ENCODE results near the gene RPL27A. TPM values are rescaled to one million over a fixed set of nuclear protein-coding genes. Genes with fewer than 3 reads are reported as not detected.

Gene RPL27A
- 1,000 to 10,000 TPM in 3 of 4 donors, 100 to 1,000 TPM in 1; 913 to 2,100 (median 1,383) TPM for total RNA-seq

GRCh38 chr11:8682303-8683114, at the start of gene RPL27A, which contains the start of gene TRIM66:
Gene RPL27A, plus strand, starts transcription at chr11:8682792. Its CDS starts 22 bp downstream, at chr11:8682814.
Gene TRIM66, minus strand, starts transcription at chr11:8682665. Its CDS starts 10,391 bp downstream, at chr11:8672274.
- H3K4me3 ChIP-seq (ENCODE audit: low read depth, poor library complexity, severe bottlenecking), result peak within 1 kb of the TSS; percentile 100
- peak in 1 of 2 donors; percentile 97 for TF ChIP-seq POLR2A (IDR thresholded peaks at IDR 0.05)
- TF ChIP-seq, protein P1, sequence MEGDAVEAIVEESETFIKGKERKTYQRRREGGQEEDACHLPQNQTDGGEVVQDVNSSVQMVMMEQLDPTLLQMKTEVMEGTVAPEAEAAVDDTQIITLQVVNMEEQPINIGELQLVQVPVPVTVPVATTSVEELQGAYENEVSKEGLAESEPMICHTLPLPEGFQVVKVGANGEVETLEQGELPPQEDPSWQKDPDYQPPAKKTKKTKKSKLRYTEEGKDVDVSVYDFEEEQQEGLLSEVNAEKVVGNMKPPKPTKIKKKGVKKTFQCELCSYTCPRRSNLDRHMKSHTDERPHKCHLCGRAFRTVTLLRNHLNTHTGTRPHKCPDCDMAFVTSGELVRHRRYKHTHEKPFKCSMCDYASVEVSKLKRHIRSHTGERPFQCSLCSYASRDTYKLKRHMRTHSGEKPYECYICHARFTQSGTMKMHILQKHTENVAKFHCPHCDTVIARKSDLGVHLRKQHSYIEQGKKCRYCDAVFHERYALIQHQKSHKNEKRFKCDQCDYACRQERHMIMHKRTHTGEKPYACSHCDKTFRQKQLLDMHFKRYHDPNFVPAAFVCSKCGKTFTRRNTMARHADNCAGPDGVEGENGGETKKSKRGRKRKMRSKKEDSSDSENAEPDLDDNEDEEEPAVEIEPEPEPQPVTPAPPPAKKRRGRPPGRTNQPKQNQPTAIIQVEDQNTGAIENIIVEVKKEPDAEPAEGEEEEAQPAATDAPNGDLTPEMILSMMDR (IDR thresholded peaks at IDR 0.05), result no peak
- DNase-seq (ENCODE audit: low spot score in 2 of 2), result peak; percentile 97 to 100
- WGBS, 2 donors, result 0% methylated on average over 58 to 59 of the region's 67 CpGs
- intact Hi-C loops (cut with DNase I; ENCODE audit: low total_unique reads), result no loop called here

DNA sequence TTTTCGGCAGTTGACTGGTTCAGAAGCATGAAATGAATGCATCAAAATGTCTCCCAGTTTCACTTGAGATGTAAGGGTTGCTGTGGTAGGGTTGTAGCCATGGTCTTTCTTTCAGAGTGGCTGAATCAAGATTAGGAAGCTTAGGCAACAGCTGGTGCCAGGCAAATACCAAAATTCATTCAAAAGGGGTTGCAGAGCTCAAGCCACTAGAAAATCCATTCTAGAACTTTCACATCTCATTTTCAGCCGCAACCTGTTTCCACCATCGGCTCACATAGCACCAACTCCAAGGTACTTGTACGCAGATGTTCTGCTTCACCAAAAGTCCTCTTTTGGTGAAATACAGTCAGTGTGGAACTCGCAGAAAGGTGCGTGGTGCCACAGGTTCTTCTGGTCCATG, 48.1 kb upstream of the RPL27A start:
- DNase-seq (ENCODE audit: low spot score in 2 of 2), result no peak
- intact Hi-C loops (cut with DNase I; ENCODE audit: low total_unique reads), result no loop called here
- 96 to 97% methylated on average over 6 of the region's 6 CpGs for WGBS, 2 donors
- no peak overlapping the region for H3K4me3 ChIP-seq (ENCODE audit: low read depth, poor library complexity, severe bottlenecking)
- TF ChIP-seq POLR2A (IDR thresholded peaks at IDR 0.05), result no peak
- TF ChIP-seq, protein P1 (IDR thresholded peaks at IDR 0.05), result no peak

DNA sequence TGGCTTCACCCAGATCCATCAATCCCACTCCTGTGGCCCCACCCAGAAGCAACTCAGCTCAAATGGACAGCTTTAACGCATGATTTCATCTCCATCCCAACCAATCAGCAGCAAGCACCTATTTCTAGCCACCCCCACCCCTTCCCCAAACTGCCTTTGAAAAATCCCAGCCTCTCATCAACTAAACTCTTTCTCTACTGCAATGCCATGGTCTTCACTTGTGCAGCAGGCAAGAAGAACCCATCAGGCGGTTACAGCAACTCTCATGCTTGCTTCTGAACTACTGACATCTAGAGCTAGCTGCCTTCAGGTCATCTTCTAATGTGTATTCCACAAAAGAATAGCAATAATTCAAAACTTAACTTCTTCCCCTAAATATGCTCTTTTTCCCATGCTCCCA, 46.5 kb upstream of the RPL27A start:
- DNase-seq (ENCODE audit: low spot score in 2 of 2), result peak in 1 of 2 donors; percentile 1
- TF ChIP-seq POLR2A (IDR thresholded peaks at IDR 0.05), result no peak
- TF ChIP-seq, protein P1 (IDR thresholded peaks at IDR 0.05), result no peak
- 95 to 98% methylated on average over 2 of the region's 2 CpGs for WGBS, 2 donors
- intact Hi-C loops (cut with DNase I; ENCODE audit: low total_unique reads), result no loop called here
- H3K4me3 ChIP-seq (ENCODE audit: low read depth, poor library complexity, severe bottlenecking), result no peak overlapping the region

DNA sequence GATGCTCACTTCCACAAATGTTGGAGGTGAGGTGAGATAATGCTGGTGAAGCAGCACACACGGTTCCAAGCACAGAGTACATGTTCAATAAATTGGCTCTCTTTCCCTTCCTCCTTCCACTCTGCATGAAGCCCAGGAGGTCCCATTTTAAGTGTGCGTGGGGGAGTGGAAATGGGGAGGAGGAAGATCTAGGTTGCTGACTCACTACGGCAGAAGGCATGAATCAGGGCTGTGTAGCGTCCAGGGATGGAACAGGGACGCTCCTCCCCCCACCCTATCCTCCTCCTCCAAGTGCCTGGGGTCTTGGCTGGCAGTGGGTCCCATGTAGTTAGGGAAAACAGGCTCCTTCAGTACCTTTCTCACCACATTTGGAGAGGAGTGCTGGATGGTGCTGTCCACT, 44.3 kb upstream of the RPL27A start:
- TF ChIP-seq, protein P1 (IDR thresholded peaks at IDR 0.05), result no peak
- no peak for TF ChIP-seq POLR2A (IDR thresholded peaks at IDR 0.05)
- 89 to 94% methylated on average over 5 of the region's 5 CpGs for WGBS, 2 donors
- H3K4me3 ChIP-seq (ENCODE audit: low read depth, poor library complexity, severe bottlenecking), result no peak overlapping the region
- intact Hi-C loops (cut with DNase I; ENCODE audit: low total_unique reads), result no loop called here
- DNase-seq (ENCODE audit: low spot score in 2 of 2), result peak in 1 of 2 donors; percentile 26

DNA sequence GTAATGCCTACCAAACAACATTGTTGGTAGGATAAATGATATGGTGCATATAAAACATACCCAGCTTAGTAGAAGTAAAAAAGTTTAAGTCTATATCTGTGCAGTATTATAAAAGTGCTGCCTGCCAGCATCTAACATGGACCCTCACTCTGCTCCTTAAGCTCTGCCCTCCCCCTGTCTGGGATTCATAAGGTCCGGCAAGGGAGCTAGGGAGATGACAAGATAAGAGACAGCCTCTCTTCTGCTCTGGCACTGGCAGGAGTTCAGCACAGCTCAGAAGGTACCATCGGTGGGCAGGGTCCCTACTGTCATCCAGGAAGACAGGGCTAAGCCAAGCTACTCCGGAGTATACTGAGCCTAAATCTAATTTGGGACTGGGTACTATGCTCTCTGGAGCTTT, 42.9 kb upstream of the RPL27A start:
- DNase-seq (ENCODE audit: low spot score in 2 of 2), result no peak
- H3K4me3 ChIP-seq (ENCODE audit: low read depth, poor library complexity, severe bottlenecking), result no peak overlapping the region
- TF ChIP-seq, protein P1 (IDR thresholded peaks at IDR 0.05), result no peak
- no peak for TF ChIP-seq POLR2A (IDR thresholded peaks at IDR 0.05)
- WGBS, 2 donors, result 76 to 95% methylated on average over 3 of the region's 3 CpGs
- intact Hi-C loops (cut with DNase I; ENCODE audit: low total_unique reads), result no loop called here

Data from lower leg skin (tissue), 4 donors.